Pancreas (tissue), 10 donors: Measurements from ENCODE around the gene WDR82. TPM values are rescaled to one million over a fixed set of nuclear protein-coding genes. Genes with fewer than 3 reads are reported as not detected.
A peak's percentile ranks its signal among the peaks of the same experiment; 100 is the strongest.

Experiments
- ATAC-seq, 4 donors: fragments of 200-7000 bp; cut with Tn5 transposase; one replicate each; pipeline versions ENCODE4 v1.8.0 to v1.9.1; 2020; ENCODE audit warnings: mild to moderate bottlenecking in 4 of 4, moderate library complexity in 4 of 4
- DNase-seq, 6 donors: peaks; one replicate each; pipeline ENCODE4 v3.0.0-alpha.2; 2020
- FAIRE-seq: peaks from 2 replicates; lab custom pipeline; 2012; peaks lifted over from hg19 to GRCh38; lab: Jason Lieb, UNC
- H3K27ac ChIP-seq, 4 donors: fragments of 200-600 bp; sonication (generic); 1 replicate in 3 of 4; 2 replicates in 1 of 4; pipeline versions ENCODE4 v1.5.0 to v1.8.0; 2020
- H3K27me3 ChIP-seq, 4 donors: fragments of 200-600 bp; one replicate each; pipeline ENCODE4 v1.8.0; 2021
- H3K36me3 ChIP-seq, 3 donors: fragments of 200-600 bp; sonication (generic) in 1 of 3; one replicate each; pipeline versions ENCODE4 v1.5.0 to v1.8.0; 2020 to 2021
- H3K4me1 ChIP-seq, 3 donors: fragments of 200-600 bp; one replicate each; pipeline ENCODE4 v1.8.0; 2021
- H3K4me3 ChIP-seq, 4 donors: fragments of 200-600 bp; sonication (generic) in 2 of 4; one replicate each; pipeline versions ENCODE4 v1.5.0 to v1.8.0; 2020 to 2021
- H3K9me3 ChIP-seq, 4 donors: fragments of 200-600 bp; one replicate each; pipeline ENCODE4 v1.8.0; 2021
- WGBS, 2 donors: extraction: QIAGEN DNeasy Blood & Tissue Kit; methylation state at CpG; one replicate each; pipeline ENCODE4 v1.1.7; 2013; 5-methylcytosine and 5-hydroxymethylcytosine counted together
- intact Hi-C, 3 donors: fragments of 100-400 bp; cut with DNase I; formaldehyde crosslinking; loops; one replicate each; pipeline versions ENCODE4 v1.11.1 to v1.14.2; 2022
- polyA plus RNA-seq, 2 donors: library from polyadenylated mRNA; stranded (reverse); fragments of 200-250 nt; gene quantifications; one replicate each; pipeline ENCODE4 v1.2.3, GENCODE V29; 2013
- total RNA-seq, 6 donors: library from RNA; stranded (reverse); fragmentation: NEBNext Ultra II Directional in 4 of 6; extraction: Animal tissue kit (Norgen Biotek cat#: 25700) in 4 of 6; gene quantifications; one replicate each; pipeline versions ENCODE4 v1.2.1 to v1.2.4, GENCODE V29; 2021 to 2023
- TF ChIP-seq, protein P1 (sequence below), 4 donors: fragments of 200-600 bp; sonication (generic) in 3 of 4; IDR thresholded peaks; one replicate each; pipeline versions ENCODE4 v1.5.0 to v1.8.0; 2021; ENCODE audit warnings: antibody characterized with exemption in 4 of 4
- donor health status: healthy with polysubstance abuse.
- donor health status: DM: no; HTN: no; CAD: no; lungs with moderate emphysema.
- donor health status: DM: no; HTN: no; CAD: no.
- donor health status: control.
- donor health status: control.
- donor health status: Bipolar disorder and iron deficiency.
- donor health status: DM: yes; HTN: yes; CAD: no.
- donor health status: DM: no; HTN: no; CAD: no.
- donor health status: DM: no; HTN: no; CAD: no.
- donor health status: DM: yes; HTN: yes; CAD: no.

The WDR82 gene
- total and polyA plus RNA-seq, 8 donors = 9.0 to 32.1 (median 18.8) TPM

DNA sequence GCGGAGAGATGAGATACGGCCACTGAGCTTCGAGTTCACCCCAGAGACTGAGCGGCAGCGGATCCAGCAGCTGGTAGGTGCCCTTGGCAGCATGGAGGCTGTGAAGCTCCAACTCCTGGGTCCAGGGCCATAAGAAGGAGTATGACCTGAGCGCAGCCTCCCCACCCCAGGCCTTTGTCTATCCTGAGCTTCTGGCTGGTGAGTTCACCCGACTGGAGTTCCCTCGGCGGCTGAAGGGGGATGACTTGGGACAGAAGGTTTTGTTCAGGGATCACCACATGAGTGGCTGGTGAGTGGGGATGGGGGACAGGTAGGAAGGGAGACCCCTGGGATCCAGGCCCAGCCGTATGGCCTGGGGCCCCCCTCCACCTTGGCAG is 30.3 kb downstream of the WDR82 start:
- FAIRE-seq (no peak), DNase-seq (no peak), ATAC-seq (no peak)
- TF ChIP-seq, protein P1, sequence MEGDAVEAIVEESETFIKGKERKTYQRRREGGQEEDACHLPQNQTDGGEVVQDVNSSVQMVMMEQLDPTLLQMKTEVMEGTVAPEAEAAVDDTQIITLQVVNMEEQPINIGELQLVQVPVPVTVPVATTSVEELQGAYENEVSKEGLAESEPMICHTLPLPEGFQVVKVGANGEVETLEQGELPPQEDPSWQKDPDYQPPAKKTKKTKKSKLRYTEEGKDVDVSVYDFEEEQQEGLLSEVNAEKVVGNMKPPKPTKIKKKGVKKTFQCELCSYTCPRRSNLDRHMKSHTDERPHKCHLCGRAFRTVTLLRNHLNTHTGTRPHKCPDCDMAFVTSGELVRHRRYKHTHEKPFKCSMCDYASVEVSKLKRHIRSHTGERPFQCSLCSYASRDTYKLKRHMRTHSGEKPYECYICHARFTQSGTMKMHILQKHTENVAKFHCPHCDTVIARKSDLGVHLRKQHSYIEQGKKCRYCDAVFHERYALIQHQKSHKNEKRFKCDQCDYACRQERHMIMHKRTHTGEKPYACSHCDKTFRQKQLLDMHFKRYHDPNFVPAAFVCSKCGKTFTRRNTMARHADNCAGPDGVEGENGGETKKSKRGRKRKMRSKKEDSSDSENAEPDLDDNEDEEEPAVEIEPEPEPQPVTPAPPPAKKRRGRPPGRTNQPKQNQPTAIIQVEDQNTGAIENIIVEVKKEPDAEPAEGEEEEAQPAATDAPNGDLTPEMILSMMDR (IDR thresholded peaks at IDR 0.05) = no peak
- intact Hi-C loops = no loop called here
- no peak overlapping the region for H3K27ac ChIP-seq
- peaks cover 0 to 2% (median 0%) of the 10 kb centered on the region in 3 donors for H3K36me3 ChIP-seq
- H3K27me3 ChIP-seq = no peaks in the 10 kb centered on the region
- no peak overlapping the region for H3K4me3 ChIP-seq
- 92 to 94% methylated on average over 10 of the region's 10 CpGs for WGBS, 2 donors
- peaks cover 0 to 3% (median 0%) of the 10 kb centered on the region in 3 donors for H3K4me1 ChIP-seq
- H3K9me3 ChIP-seq = no peaks in the 10 kb centered on the region

DNA sequence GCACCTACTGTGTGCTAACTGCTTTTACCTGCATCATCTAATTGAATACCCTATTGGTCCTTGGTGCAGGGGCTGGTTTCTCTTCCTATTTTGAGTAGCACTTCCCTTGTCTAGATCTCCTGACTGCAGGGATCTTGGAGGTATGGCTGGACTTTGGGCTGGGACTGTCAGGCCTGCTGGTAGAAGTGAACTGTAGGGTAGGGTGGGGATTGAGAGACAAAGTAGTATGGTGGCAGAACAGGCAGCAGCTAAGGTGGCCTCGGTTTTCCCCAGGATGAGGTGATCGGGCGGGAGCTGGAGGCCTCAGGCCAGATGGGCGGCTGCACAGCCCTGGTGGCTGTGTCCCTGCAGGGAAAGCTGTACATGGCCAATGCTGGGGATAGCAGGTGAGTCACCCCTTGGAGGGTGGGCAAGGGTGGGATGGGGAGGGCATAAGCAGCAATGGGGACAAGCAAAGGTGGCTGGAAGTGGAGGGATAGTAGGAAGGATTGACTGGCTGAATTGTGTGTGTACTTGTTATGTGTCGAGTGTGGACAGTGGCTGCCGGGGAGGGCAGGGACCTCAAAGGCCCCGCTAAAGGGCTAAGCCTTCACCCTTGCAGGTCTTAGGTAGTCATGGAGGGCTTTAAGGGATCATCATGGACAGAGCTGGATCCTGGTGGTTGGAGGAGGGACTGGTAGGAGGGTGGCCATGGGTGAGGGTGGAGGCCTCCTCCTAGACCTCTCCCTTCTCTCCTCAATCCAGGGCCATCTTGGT is 30.9 kb downstream of the WDR82 start:
- no peak overlapping the region for H3K27ac ChIP-seq
- no peak for DNase-seq
- WGBS, 2 donors = 92 to 94% methylated on average over 7 of the region's 7 CpGs
- FAIRE-seq = no peak
- intact Hi-C loops = no loop called here
- H3K4me3 ChIP-seq = no peak overlapping the region
- H3K4me1 ChIP-seq = peaks cover 0 to 3% (median 0%) of the 10 kb centered on the region in 3 donors
- no peaks in the 10 kb centered on the region for H3K36me3 ChIP-seq
- H3K9me3 ChIP-seq = no peaks in the 10 kb centered on the region
- ATAC-seq = no peak
- TF ChIP-seq, protein P1 (IDR thresholded peaks at IDR 0.05) = no peak
- no peaks in the 10 kb centered on the region for H3K27me3 ChIP-seq

DNA sequence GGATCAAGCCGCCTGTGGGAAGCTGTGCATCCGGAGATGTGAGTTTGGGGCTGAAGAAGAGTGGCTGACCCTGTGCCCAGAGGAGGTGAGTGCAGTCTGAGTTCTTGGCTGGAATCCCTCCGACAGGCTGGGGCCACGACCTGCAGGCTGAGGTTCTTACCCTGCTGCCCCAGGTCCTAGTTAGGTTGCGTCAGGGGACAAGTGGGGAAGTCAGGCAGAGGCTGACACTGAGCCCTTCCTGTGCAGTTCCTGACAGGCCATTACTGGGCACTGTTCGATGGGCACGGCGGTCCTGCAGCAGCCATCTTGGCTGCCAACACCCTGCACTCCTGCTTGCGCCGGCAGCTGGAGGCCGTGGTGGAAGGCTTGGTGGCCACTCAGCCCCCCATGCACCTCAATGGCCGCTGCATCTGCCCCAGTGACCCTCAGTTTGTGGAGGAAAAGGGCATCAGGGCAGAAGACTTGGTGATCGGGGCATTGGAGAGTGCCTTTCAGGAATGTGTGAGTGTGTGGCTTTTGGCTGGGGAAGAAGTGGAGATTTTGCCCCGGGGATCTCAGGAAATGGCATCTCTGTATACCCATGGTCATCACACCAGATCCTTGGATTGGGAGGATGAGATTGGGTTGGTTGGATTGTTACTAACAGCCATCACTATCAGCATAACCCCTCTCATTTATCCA is 31.6 kb downstream of the WDR82 start:
- FAIRE-seq (no peak), ATAC-seq (peak in 3 of 4 donors; percentile 5 to 14 (median 6)), DNase-seq (peak in 1 of 6 donors; percentile 33)
- intact Hi-C loops = no loop called here
- Histone ChIP-seq H3K27ac (peak overlapping the region in 3 of 4 donors; percentile 46 to 64 (median 60)), H3K4me1 (peaks cover 0 to 3% (median 0%) of the 10 kb centered on the region in 3 donors), H3K9me3 (no peaks in the 10 kb centered on the region), H3K36me3 (no peaks in the 10 kb centered on the region), H3K4me3 (peak overlapping the region in 1 of 4 donors; percentile 59), H3K27me3 (no peaks in the 10 kb centered on the region)
- WGBS, 2 donors = 89 to 91% methylated on average over 14 of the region's 14 CpGs
- TF ChIP-seq, protein P1 (IDR thresholded peaks at IDR 0.05) = no peak

DNA sequence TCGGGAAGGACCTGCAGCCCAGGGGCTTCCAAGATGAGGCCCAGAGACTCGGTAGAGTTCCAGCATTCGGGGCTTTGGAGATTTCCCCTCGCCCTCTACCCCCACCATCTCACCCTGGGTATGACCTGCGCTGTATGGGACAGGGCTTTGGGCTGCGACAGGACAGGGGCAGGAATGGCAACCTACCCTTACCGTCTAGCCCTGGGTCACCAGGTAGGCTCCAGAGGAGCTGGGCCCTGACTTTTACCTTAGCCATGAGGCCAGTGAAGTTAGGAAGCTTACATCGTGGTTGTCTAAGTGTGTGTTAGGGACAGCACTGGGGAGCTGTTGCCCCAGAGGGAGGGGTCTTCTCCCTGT is 32.2 kb downstream of the WDR82 start:
- Histone ChIP-seq H3K27ac (peak overlapping the region in 3 of 4 donors; percentile 46 to 64 (median 60)), H3K4me1 (peaks cover 0 to 3% (median 0%) of the 10 kb centered on the region in 3 donors), H3K4me3 (peak overlapping the region; percentile 26 to 59 (median 42)), H3K27me3 (no peaks in the 10 kb centered on the region), H3K36me3 (no peaks in the 10 kb centered on the region), H3K9me3 (no peaks in the 10 kb centered on the region)
- DNase-seq (no peak), FAIRE-seq (no peak), ATAC-seq (peak in 2 of 4 donors; percentile 3 to 5)
- intact Hi-C loops = no loop called here
- WGBS, 2 donors = 57 to 61% methylated on average over 8 of the region's 8 CpGs
- TF ChIP-seq, protein P1 (IDR thresholded peaks at IDR 0.05) = no peak
